NOMO-1 treated with DMSO at 0.1 percent for 48 hours (cell line): Measurements from ENCODE around the gene SUPV3L1.
A peak's percentile ranks its signal among the peaks of the same experiment; 100 is the strongest.
"Not testable (repeated sequence)": the region's sequence is repeated elsewhere in the genome, so short reads cannot be mapped to it uniquely, and the experiment has no call there.

Source experiments
- DNase-seq: peaks from one replicate; lab custom pipeline; 2025; ENCODE audit not compliant: unreplicated experiment; lab: John Stamatoyannopoulos, UW

SUPV3L1 gene

GRCh38 chr10:69228151-69228550 lies 48.1 kb downstream of the SUPV3L1 start:
- no peak for DNase-seq

- DNase-seq = no peak
These were observed 49.5 kb downstream of the SUPV3L1 start for GRCh38 chr10:69229616-69229916.

- no peak for DNase-seq
These were observed 50.1 kb downstream of the SUPV3L1 start for GRCh38 chr10:69230128-69230527.

GRCh38 chr10:69232252-69232651 lies 52.2 kb downstream of the SUPV3L1 start:
- no peak for DNase-seq

GRCh38 chr10:69232736-69233480 lies 52.9 kb downstream of the SUPV3L1 start:
- DNase-seq = no peak

- no peak for DNase-seq
These were observed 54.4 kb downstream of the SUPV3L1 start for GRCh38 chr10:69234447-69234846.

- peak; percentile 73 for DNase-seq
These were observed 57.6 kb downstream of the SUPV3L1 start for GRCh38 chr10:69237528-69238159.

GRCh38 chr10:69239136-69239535 lies 59.1 kb downstream of the SUPV3L1 start:
- DNase-seq = no peak

- DNase-seq = no peak
These were observed 59.9 kb downstream of the SUPV3L1 start for GRCh38 chr10:69239816-69240434.

GRCh38 chr10:69240455-69240854 lies 60.4 kb downstream of the SUPV3L1 start:
- DNase-seq = no peak

GRCh38 chr10:69241575-69241974 lies 61.5 kb downstream of the SUPV3L1 start:
- no peak for DNase-seq

GRCh38 chr10:69242040-69242851 lies 62.2 kb downstream of the SUPV3L1 start:
- no peak for DNase-seq

GRCh38 chr10:69242852-69243212 lies 62.8 kb downstream of the SUPV3L1 start:
- no peak for DNase-seq

GRCh38 chr10:69243817-69244216 lies 63.8 kb downstream of the SUPV3L1 start:
- DNase-seq = no peak

GRCh38 chr10:69246036-69246435 lies 66.0 kb downstream of the SUPV3L1 start:
- DNase-seq = no peak

- DNase-seq = no peak
These were observed 66.7 kb downstream of the SUPV3L1 start for GRCh38 chr10:69246581-69247312.

- no peak for DNase-seq
These were observed 67.3 kb downstream of the SUPV3L1 start for GRCh38 chr10:69247313-69247710.

GRCh38 chr10:69248117-69248730 lies 68.2 kb downstream of the SUPV3L1 start:
- no peak for DNase-seq

- DNase-seq = no peak
These were observed 70.0 kb downstream of the SUPV3L1 start for GRCh38 chr10:69250041-69250440.

- DNase-seq = not testable (repeated sequence)
These were observed 71.4 kb downstream of the SUPV3L1 start for GRCh38 chr10:69251417-69251816.

- DNase-seq = no peak
These were observed 73.1 kb downstream of the SUPV3L1 start for GRCh38 chr10:69253171-69253570.
